ENCODE results near the gene RBMS3.
"Not testable (repeated sequence)": the region's sequence is repeated elsewhere in the genome, so short reads cannot be mapped to it uniquely, and the experiment has no call there.

Gene RBMS3

DNA sequence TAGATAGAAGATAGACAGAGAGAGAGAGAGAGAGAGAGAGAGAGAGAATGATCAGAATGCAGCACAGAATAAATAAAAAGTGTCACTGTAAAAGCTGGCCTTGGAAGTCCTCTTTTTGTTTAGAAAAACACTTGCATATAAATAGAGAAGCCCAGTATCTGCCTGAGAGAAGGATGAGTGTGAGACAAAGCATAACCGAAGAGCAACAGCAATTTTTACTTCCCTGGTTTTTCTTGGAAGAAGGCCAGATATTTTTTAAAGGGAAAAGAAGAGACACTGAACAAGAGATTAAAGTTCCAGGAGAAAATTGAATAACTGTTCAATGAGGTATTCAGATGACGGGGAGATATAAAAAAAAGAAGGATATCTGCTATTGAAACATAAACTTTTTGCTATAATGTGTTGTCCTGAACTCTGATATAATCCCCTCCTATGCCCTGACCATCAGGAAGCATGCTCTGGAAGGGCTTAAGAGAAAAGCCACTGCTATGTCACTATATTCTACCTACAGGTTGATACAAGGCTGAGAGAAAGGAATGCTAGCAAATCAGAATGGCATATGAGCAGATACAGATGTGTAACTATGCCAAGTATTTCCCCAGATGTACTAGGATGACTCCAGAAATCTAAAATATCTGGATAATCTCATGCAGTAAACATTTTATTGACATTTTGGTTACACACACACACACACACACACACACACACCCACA lies 358.9 kb downstream of the RBMS3 start:
- no peak for DNase-seq

DNA sequence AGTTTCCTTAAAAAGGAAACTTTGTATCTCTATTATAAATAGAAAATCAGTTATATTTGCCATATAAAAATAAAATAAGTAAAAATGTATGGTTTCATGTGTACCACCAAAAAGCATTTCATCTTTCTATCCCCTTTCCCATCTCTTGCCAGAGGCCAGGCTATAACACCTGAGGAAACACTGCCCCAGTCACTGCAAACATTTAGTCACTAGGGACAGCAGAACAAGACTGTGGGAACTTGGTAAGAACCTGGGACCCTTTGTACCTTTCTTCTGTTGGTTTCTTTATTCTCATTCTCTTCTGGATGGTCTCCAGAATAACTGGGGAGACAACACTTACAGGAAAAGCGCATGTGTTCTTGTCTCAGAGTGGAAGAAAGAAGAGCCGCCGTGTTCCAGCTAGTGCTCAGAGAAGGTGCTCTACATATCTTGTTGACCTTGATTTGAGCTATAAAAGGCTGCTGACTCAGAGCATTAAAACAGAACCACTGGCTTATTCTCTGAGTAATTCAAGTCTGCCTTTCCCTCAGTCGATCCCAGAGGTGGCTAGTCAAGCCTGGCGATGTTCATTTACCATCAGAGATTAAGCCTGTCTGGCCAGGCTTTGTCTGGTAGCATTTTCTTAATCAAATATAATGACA lies 361.6 kb downstream of the RBMS3 start:
- no peak for DNase-seq

DNA sequence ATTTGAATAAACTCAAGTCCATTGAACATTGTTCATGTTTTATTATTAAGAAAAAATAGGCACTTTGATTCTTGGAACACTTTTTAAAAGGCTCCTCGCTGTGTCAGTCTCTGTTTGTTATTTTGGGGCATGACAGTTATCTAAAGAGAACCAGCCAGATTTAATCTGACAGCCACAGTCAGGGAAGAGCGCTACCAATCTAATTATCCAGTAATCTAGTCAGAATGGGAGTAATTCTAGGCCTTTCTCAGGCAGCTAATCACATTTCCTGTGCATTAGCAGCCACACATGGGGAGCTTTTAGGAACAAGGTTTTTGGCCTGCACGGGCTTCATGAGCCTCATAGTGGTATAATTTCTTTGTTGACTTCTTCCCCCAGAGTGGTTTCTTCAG lies 362.2 kb downstream of the RBMS3 start:
- no peak for DNase-seq

DNA sequence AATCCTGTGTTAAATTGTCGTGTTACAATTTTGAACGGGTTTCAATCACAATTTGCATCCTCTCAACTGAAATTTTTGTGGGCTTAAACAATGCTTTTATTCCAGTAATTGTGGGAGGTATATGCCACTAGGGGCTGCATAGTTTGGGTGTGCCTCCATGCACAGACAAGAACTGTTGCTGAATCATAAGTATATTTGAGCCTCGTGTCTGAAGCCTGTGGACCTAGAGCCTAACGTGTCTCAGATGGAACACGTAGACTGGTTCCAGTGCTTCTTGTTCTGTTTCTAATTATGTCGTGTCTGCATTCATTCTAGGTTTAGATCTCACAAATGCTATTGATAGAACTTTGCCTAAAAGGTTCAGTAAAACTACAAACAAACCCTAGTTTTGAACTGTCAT lies 363.4 kb downstream of the RBMS3 start:
- no peak for DNase-seq

DNA sequence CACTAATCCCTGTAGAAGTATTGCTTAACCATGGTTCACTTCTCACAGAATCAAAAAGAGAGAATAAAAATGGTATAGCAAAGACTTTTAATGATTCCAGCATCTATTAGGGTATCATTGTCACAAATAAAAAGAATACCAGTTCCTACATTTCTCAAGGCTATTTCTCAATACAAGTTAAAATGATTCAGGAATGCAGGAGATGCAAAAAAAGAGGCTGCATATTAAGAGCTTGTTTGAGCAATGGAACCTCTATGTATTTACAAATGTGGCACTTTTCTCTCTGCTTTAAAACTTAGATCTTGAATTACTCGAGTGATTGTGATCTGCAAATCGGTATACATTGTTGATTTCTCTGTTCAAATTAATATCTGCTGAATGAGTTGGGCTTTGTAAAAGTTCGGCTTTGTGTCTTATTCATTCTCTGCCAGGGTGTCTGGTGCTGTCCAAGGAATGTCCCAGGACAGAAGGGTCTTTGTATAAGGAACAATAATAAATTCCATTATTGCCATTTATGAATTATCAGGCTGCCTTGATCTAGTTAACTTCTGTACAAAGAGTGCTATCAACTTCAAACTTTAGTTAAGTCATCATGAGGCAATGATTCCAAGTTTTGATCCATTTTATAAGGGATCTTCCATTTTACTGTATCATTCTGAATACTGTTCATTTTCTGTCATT lies 364.2 kb downstream of the RBMS3 start:
- DNase-seq, result no peak

DNA sequence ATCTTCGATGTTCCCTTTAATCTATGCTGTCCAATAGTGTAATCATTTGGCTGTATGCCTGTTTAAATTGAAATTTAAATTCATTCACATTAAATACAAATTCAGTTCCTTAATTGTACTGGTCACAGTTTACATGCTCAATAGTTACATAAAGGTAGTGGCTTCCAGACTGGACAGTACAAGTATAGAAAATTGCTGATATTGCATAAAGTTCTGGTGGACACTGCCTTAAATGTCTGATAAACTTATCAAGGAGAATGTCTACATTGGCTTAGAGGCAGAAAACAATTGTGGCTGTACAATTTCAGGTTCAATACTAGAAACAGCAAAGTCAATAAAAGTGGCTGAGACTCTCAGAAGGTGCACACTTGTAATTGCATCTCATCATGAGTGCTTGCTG lies 365.2 kb downstream of the RBMS3 start:
- no peak for DNase-seq

DNA sequence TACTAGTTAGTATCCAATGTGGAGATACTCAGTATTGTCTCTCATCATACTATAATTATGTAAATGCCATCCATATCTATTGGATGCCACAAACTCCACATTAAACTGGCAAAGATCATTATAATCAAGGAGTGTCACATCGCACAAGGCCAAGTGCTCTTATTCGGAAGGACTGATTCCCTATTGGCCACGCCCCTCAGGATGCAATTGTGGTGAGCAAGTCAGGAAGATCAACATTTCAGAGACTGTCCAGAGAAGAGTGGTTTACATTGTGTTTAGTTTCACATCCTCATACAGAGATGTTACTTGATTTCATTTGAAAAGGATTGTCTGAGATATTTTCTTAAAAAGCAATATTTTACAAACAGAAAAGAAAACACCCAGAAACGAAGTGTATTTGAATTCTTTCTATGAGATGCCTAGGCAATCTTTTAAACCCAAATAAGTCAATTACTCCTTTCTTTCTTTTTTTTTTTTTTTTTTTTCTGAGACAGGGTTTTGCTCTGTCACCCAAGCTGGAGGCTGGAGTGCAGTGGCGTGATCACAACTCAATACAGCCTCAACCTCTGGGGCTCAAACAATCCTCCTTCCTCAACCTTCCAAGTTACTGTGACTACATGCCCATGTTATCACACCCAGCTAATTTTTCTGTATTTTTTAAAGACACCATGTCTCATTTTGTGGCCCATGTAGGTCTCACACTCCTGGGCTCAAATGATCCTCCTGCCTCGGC lies 369.1 kb downstream of the RBMS3 start:
- no peak for DNase-seq

DNA sequence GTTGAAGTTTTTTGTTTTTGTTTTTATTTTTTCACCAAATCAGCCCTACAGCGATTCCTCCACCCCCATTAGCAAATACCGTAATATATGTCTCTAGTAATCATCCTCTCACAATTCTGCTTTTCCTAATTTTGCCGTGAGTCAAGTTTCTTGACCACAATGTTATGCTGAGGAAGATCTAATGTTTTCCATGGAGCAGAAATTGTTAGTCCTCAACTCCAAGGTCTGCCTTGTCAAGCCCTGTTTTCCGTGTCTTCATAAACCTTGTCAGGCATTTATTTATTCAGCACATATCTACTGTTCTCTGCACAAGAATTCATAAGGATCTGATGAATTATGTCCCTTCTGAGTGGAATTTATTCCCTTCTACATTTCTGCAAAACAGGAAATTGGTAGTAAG lies 372.8 kb downstream of the RBMS3 start:
- DNase-seq, result no peak

DNA sequence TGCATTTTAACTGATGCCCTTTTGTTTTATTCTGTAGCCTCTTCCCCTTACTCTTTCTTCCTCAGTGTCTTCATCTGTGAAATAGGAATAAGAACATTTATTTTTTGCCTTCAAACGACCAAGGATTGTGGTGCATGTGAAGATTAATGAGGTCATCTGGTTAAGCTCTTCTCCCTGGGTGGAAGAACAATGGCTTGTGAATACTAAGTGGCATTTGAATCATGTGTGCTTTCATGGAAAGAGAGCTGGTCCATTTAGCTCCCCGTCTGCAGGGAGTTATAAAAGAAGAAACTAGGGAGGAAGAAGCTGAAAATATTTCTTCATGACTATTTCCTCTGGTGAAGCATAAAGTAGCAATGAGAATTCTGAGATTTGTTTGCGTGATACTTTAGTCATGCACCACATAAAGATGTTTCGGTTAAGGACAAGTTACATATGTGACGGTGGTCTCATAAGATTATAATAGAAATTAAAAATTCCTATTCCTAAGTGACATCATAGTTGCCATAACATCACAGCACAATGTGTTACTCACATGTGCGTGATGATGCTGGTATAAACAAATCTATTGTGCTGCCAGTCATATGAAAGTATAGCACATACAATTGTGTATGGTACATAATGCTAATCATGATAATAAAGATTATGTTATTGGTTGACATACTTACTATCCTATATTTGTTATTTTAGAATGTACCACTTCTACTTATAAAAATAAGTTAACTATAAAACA lies 374.3 kb downstream of the RBMS3 start:
- no peak for DNase-seq

DNA sequence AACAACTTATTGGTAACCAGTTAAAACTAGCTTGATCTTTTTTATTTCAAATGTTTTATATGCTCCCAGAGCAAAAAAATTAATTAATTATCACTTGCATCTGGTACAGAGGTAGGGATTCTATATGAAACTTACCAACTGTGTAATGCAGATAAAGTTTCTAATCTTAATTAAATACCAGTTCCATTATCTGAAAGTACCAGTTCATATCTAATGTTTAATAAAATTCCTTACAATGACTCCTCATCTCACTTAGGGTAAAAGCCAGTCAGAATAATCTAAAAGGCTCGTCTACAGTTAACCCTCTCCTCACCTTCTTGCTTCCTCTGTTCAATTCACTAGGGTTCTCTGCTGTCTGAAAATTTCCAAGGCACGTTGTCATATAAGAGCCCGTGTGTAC lies 384.8 kb downstream of the RBMS3 start:
- no peak for DNase-seq

DNA sequence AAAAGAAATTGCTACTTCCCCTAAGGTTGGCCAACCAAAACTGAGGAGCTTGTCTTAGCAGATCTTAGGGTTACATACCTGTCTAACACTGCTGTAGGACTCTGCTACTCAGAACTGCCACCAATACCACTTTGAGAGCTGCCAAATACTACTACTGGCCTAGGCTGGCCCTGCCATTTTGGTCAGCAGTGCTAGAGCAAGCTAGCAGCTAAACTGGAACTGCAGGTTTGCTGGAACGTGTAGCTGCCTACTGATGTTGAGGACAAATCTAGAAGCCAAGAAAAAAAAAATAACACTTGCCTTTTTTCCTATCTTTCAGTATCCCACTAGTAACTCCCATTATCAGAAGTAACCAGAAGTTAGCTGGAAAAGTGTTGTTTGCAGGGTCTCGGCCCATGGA lies 387.4 kb downstream of the RBMS3 start:
- DNase-seq, result no peak

DNA sequence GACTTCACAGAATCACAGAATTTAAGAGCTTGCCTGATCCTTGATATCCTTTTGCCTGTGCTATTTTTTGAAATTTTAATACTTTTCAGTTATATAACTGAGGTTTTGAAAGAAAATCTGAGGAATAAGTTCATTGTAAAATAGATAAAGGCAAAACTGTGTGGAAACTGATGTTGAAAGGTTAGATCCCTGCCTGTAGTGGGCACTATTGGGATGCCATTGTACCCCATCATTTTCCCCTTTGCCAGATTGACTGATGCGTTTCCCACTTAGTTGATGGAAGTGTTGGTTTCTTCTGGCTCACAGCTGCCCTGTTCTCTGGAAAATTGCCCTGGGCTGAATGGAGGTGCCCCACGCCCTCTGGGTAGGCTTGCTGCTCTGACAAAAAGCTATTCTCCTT lies 387.9 kb downstream of the RBMS3 start:
- DNase-seq, result no peak

DNA sequence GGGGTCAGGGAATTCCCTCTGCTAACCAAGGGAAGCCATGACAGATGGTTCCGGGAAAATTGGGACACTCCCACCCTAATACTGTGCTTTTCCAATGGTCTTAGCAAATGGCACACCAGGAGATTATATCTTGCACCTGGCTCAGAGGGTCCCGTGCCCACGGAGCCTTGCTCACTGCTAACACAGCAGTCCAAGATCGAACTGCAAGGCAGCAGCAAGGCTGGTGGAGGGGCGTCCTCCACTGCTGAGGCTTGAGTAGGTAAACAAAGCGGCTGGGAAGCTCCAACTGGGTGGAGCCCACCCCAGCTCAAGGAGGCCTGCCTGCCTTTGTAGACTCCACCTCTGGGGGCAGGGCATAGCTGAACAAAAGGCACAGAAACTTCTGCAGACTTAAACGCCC lies 389.6 kb downstream of the RBMS3 start:
- DNase-seq, result not testable (repeated sequence)

DNA sequence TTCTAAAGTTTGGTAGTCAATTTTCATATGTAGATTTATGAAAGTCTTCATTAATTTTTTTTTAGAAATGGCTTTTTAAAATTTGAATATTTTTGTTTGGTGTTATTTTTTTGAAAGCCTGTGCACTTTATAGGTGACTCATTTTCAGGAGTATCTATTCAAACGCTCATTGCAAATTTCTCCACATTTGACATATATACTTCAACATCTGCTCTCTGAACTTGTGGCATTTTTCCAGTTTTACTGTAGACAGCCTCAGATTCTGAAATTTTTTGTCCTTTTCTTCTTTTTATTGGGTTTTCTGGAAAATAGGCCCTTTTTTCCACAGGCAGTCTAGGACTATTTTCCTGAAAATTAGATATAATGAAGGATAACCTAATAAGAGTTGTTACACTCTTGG lies 396.6 kb downstream of the RBMS3 start:
- DNase-seq, result no peak

DNA sequence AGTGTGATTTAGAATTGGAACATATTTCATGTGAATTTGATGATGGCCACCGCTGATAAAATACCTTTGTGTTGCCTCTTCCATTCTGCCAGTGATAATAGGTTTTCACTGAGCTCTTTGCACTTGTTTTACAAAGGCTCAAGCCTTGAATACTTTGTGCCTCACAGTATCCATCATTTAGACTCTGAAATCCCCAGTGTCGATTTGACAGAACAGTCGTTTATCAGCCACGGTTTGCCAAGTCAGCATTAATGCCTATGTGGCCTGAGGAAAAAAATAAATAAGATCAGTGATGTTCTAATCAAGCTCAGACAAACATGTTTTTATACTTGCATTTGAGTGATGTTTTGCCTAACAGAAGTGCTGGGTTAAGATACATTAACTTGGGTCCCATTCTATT lies 399.1 kb downstream of the RBMS3 start:
- DNase-seq, result no peak

DNA sequence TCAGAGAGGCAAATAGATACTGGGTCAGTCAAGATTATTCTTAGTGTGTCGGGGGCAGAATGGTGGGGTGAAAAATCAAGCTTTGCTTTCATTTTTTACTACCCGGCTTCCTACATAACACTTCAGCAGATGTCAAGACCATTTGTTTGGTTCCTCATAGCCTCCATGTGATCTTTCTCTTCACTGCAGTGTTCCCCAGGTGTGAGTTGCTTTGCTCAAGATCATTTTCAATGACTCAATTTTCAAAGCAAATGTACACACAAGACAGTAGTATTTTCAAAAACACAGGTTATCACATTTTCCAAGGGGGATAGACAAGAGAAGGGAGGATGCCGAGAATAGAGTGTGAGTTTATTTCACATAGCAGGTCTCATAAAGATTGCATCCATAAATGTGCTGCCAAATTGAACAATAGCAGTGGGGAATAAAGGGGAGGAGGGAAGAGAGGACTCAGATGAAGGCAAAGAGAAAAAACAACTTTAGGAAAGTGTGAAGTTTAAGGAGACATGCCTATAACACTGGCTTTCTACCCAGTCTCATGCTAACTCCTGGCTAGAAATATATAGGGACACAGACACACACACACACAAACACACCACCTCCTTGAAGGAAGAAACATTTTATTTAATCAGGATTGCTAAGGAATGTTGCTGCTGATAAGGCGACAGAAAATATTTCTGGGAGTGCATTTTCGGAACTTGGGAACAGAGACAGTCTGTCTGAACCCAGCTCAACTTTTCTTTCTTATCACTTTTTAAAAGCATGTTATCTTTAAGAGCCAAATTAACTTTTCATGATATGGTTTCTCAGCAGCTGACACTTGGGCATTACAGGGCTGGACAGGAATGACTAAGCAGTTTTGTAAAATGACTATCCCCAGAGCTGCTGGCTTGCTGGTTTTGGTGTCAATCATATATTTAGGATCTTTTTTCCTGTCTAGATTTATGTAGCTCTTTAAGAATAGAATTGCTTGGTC lies 402.4 kb downstream of the RBMS3 start:
- no peak for DNase-seq

DNA sequence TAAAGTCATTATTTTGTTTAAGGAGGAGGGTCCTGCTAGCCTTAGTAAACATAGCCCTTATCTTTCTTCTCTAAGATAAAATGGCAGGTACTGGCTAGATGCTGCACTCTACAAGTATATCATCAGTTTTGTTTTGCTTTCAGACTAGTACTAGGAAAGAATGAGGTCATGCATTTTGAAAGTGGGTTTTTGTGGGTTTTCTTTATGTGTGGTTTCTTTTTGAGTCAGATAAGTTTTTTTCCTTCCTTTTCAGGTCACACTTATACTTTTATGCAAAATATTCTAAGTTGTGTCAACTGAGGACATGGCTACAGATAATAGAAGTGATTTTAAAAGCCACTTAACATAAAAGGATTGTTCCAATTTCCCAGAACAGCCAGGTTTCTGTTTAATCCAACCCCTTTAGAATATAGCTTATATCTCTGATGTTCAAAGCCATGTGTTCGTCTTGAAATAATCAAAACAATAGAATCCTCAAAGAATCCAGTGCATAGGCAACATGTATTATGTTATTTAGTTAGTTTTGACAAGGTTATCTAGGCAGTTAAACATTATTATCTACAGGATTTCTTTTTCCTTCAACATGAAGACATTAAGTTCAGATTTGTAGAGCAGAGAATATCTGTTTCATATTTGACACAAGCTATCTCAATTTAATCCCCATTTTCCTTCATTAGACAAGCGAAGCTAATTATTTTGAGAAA lies 406.2 kb downstream of the RBMS3 start:
- no peak for DNase-seq

DNA sequence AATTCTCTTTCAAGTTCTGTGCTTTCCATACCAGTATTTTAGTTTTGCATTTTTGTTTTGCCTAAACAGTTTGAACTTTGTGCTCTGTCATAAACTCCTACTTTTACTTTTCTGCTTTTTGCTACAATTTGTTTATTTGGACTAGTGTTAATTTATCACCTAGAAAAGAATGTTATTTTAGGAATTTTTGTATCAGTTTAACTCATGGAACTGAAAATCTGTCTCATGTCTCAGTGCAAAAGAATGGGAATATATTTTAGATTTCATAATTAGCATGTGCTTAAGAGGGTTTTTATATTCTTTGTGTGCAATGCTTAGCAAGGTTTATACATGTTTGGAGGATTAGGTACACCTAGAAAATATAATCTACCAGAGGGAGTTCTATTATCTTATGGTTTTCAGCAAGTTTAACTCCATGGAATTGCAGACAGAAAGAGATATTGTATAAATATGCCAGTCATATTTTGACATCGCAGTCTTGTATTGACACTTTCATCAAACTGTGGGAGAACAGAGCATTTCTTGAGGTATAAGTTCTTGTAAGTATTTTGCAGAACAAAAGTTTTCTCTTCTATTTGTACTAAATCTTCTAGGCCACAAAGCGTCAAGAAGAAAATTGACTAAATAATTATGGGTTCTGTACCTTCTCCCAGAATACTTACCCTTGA lies 409.9 kb downstream of the RBMS3 start:
- DNase-seq, result no peak

DNA sequence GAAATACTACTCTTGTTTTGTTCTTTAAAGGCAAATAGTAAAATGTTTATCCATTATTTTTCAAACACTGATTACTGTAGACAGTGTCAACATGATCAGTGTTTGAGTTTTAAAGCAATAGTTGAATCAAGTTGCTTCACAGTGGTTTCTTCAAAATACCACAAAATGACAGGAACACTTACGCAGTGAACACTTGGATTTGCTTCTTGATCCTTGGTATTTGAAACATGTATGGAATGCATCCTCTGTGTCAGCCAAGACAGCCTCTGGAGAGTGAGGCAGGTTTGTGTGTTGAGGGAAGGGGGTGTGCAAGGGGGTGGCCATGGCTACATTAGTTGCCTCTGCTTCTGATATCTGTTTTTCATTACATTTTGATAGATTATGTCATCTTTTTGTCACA lies 413.0 kb downstream of the RBMS3 start:
- DNase-seq, result no peak

DNA sequence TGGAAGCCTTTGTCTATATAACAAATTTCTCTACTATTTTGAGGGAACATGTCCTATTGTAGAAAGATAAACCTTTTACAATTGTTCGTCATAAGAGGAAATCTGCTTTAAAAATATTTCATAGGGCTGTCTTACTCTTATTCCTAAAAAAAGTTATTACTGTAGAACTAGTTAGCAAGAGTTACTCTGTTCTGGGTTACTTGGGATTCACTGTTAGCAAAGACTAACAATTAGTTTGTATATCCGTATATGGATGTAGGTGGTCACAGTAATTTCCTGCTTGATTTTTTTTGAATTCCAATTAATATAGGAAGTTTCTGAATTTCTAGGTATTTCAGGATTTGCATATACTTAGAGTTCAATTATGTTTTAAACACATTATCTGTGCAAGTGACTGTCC lies 413.5 kb downstream of the RBMS3 start:
- no peak for DNase-seq

DNA sequence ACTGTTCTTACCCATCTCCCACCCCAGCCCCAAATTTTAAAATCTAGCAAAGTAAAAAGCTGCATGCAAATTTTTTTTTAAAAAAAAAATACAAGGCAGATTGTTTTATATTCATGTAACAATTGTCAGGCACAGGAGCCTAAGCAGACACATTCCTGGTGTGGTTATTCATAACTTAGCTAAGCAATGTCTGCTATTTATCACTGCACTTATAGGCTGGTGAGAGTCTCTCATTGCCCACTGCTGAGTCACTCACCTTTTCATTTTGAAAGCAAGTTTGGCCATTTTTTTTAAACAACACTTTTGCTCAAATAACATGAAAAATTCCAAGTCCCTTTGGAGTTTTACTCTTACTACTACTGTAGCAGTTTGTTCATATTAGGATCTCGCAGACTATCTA lies 413.9 kb downstream of the RBMS3 start:
- DNase-seq, result no peak

Data from cerebellar nuclear complex (tissue), 1 donor.